Lower lobe of right lung (tissue), 2 donors: Measurements from ENCODE around the gene VPS8. TPM values are rescaled to one million over a fixed set of nuclear protein-coding genes. Genes with fewer than 3 reads are reported as not detected.

ENCODE experiments used
- ATAC-seq, 2 donors: fragments of 200-7000 bp; cut with Tn5 transposase; one replicate each; pipeline ENCODE4 v1.9.1; 2020 to 2022; ENCODE audit warnings: mild to moderate bottlenecking in 2 of 2, moderate library complexity in 2 of 2
- DNase-seq: peaks from one replicate; pipeline ENCODE4 v3.0.0-alpha.2; 2020
- H3K27ac ChIP-seq: fragments of 200-600 bp; one replicate; pipeline ENCODE4 v1.8.0; 2022
- H3K27me3 ChIP-seq: fragments of 200-600 bp; one replicate; pipeline ENCODE4 v1.8.0; 2022; ENCODE audit warnings: low read depth
- H3K36me3 ChIP-seq: fragments of 200-600 bp; one replicate; pipeline ENCODE4 v1.8.0; 2022; ENCODE audit warnings: mild to moderate bottlenecking
- H3K4me1 ChIP-seq: fragments of 200-600 bp; one replicate; pipeline ENCODE4 v1.8.0; 2022
- H3K4me3 ChIP-seq: fragments of 200-600 bp; one replicate; pipeline ENCODE4 v1.8.0; 2022; ENCODE audit warnings: mild to moderate bottlenecking
- H3K9me3 ChIP-seq: fragments of 200-600 bp; one replicate; pipeline ENCODE4 v1.8.0; 2022
- intact Hi-C: fragments of 100-400 bp; cut with DNase I; formaldehyde crosslinking; loops from one replicate; pipeline ENCODE4 v1.11.0; 2022
- total RNA-seq: library from RNA; stranded (reverse); fragmentation: NEBNext Ultra II Directional; extraction: Animal tissue kit (Norgen Biotek cat#: 25700); gene quantifications from one replicate; pipeline ENCODE4 v1.2.1, GENCODE V29; 2021
- TF ChIP-seq, protein P1 (sequence below): fragments of 200-600 bp; IDR thresholded peaks from one replicate; pipeline ENCODE4 v1.8.0; 2022; ENCODE audit warnings: antibody characterized with exemption, mild to moderate bottlenecking
- donor health status: DM: no; HTN: yes; CAD: no; lungs with severe emphysema.

VPS8 gene
- total RNA-seq, 1 donor from 2014 or later, result 84.7 TPM

DNA sequence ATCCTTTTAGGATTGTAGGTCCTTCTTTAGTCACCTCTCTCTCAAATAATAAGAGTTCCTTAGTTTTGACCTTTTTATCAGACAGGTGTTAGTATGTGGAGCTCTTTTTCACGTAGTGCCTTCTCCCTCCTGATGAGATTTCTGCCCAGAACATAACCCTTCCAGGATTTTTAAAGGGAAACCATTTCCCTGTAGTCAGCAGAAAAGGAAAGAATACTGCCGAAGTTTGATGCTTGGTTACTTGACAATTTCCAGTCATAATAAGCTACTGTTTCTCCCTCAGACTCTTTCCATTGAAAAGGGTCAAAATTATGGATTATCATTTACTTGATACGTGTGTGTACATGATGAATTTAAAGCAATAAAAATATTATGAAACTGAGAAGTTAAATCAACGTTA lies 73.1 kb downstream of the VPS8 start:
- H3K4me3 ChIP-seq, result no peak overlapping the region
- H3K4me1 ChIP-seq, result no peaks in the 10 kb centered on the region
- no peak for ATAC-seq
- no peaks in the 10 kb centered on the region for H3K9me3 ChIP-seq
- peaks cover 63% of the 10 kb centered on the region for H3K36me3 ChIP-seq
- H3K27ac ChIP-seq, result no peak overlapping the region
- no peak for DNase-seq
- intact Hi-C loops, result no loop called here
- TF ChIP-seq, protein P1, sequence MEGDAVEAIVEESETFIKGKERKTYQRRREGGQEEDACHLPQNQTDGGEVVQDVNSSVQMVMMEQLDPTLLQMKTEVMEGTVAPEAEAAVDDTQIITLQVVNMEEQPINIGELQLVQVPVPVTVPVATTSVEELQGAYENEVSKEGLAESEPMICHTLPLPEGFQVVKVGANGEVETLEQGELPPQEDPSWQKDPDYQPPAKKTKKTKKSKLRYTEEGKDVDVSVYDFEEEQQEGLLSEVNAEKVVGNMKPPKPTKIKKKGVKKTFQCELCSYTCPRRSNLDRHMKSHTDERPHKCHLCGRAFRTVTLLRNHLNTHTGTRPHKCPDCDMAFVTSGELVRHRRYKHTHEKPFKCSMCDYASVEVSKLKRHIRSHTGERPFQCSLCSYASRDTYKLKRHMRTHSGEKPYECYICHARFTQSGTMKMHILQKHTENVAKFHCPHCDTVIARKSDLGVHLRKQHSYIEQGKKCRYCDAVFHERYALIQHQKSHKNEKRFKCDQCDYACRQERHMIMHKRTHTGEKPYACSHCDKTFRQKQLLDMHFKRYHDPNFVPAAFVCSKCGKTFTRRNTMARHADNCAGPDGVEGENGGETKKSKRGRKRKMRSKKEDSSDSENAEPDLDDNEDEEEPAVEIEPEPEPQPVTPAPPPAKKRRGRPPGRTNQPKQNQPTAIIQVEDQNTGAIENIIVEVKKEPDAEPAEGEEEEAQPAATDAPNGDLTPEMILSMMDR, result no peak
- no peaks in the 10 kb centered on the region for H3K27me3 ChIP-seq

DNA sequence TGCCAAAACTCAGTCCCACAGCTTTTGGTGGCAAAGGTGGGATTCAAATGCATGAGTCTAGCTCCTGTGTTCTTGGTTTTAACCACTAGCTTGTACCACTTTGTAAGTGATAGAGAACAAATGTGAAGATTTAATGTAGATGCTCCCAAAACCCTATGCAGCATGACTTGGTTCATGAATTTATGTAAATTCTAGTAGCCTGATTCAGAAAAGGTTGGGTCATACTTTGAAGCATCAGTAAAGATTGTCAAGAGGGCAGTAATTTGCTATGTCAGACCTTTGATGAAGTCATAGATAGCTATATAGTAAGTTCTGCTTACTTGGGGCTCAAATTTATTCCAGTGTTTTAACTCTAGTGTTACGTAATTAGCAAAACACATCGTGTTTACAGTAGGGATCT lies 75.6 kb downstream of the VPS8 start:
- H3K27ac ChIP-seq, result no peak overlapping the region
- peaks cover 64% of the 10 kb centered on the region for H3K36me3 ChIP-seq
- TF ChIP-seq, protein P1, result no peak
- H3K4me1 ChIP-seq, result no peaks in the 10 kb centered on the region
- no peak for DNase-seq
- no peaks in the 10 kb centered on the region for H3K9me3 ChIP-seq
- no peak overlapping the region for H3K4me3 ChIP-seq
- intact Hi-C loops, result no loop called here
- H3K27me3 ChIP-seq, result no peaks in the 10 kb centered on the region
- no peak for ATAC-seq

DNA sequence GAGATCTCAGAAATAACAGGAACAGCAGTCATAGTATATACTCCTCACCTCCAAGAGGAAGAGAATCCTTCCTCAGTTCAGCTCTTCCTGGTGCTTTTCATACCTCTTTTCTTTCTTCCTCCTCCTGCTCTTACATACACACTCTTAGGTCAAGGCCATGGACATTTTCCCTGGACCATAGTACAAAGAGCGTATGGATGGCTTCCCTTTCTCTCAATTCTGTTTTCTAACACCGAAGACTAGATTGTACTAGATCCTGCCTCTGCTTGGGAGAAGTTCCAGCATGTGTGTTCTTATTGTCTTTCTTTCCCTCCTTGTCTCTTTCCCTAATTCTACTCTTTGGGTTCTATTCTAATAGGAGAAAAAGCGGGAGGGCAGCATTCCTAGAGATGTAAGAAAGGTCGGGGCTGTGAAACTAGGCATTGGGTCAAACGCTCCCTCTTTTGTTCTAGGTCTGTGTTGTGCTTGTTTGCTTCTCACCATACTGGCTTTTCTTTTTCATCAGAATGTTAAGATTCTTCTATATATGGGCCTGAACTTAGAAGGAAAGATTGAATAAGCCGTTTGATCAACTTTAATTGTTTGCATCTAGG lies 77.4 kb downstream of the VPS8 start:
- TF ChIP-seq, protein P1, result no peak
- Histone ChIP-seq H3K9me3 (no peaks in the 10 kb centered on the region), H3K27me3 (no peaks in the 10 kb centered on the region), H3K36me3 (peaks cover 62% of the 10 kb centered on the region), H3K4me3 (no peak overlapping the region), H3K4me1 (no peaks in the 10 kb centered on the region), H3K27ac (no peak overlapping the region)
- DNase-seq (no peak), ATAC-seq (no peak)
- intact Hi-C loops, result no loop called here

DNA sequence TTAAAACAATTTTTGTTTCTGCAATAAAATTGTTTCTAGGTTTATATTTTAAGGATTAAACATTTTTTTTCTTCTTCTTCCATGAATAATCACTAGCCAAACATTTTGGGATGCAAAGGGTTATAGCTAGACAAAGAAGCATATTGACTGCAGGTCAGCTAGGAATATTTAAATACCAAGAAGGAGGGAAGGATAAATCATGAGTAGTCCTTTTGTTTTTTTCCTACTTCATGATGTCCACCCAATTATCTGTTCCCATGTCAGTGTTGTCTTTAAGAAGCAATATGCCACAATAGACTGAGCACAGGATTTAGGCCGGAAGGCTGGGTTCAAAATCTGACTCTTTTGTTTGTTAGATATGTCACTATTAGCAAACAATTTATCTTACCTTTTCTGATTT lies 82.1 kb downstream of the VPS8 start:
- no peaks in the 10 kb centered on the region for H3K27me3 ChIP-seq
- ATAC-seq (no peak), DNase-seq (no peak)
- TF ChIP-seq, protein P1, result no peak
- peaks cover 25% of the 10 kb centered on the region for H3K36me3 ChIP-seq
- no peak overlapping the region for H3K27ac ChIP-seq
- no peaks in the 10 kb centered on the region for H3K4me1 ChIP-seq
- no peak overlapping the region for H3K4me3 ChIP-seq
- intact Hi-C loops, result no loop called here
- no peaks in the 10 kb centered on the region for H3K9me3 ChIP-seq

DNA sequence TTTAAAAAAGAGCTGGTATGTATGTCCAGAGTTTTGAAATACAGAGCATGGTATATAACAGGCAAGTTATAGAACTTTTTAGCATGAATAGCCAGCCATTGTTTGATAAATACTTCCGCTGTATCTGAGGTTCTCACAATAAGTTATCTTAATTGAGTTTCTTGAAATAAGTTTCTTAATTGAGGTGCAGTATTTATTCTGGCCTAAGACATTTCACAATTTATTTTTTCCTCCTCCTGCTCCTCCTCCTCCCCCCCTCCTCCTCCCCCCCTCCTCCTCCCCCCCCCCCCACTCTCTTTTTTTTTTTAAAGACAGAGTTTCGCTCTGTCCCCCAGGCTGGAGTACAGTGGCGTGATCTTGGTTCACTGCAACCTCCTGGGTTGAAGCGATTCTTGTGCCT lies 83.4 kb downstream of the VPS8 start:
- no peaks in the 10 kb centered on the region for H3K4me1 ChIP-seq
- H3K27ac ChIP-seq, result no peak overlapping the region
- no peaks in the 10 kb centered on the region for H3K27me3 ChIP-seq
- H3K9me3 ChIP-seq, result no peaks in the 10 kb centered on the region
- intact Hi-C loops, result no loop called here
- peaks cover 15% of the 10 kb centered on the region for H3K36me3 ChIP-seq
- ATAC-seq, result no peak
- H3K4me3 ChIP-seq, result no peak overlapping the region
- no peak for DNase-seq
- TF ChIP-seq, protein P1, result no peak
